ENCODE results near the gene CIAO2B. TPM values are rescaled to one million over a fixed set of nuclear protein-coding genes. Genes with fewer than 3 reads are reported as not detected.
A peak's percentile ranks its signal among the peaks of the same experiment; 100 is the strongest.
"Not testable (repeated sequence)": the region's sequence is repeated elsewhere in the genome, so short reads cannot be mapped to it uniquely, and the experiment has no call there.

Gene CIAO2B
- total RNA-seq, 1 experiment from 2014 or later, result 127 TPM

DNA sequence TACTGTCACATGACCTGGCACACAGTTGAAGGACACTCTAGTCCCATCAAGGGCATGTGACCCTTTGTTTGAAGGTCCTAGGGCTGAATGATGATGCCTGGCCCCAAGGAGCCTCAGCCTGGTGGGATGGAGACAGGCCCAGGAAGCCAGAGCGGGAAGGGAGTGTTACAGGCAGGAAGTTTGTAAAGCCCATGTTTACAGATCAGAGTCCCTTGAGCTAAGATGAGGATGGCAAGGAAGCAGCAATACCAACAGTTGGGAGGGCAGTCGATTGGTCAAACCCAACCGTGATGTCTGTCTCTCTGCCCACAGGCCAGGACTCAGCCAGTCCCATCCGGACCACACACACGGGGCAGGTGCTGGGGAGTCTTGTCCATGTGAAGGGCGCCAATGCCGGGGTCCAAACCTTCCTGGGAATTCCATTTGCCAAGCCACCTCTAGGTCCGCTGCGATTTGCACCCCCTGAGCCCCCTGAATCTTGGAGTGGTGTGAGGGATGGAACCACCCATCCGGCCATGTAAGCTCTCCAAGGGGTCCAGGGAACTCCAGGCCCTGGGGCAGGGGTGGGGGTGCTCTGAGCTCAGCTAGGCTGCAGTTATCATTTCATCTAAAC is 3.6 kb upstream of the CIAO2B start:
- DNase-seq (ENCODE audit: low read depth), result no peak

DNA sequence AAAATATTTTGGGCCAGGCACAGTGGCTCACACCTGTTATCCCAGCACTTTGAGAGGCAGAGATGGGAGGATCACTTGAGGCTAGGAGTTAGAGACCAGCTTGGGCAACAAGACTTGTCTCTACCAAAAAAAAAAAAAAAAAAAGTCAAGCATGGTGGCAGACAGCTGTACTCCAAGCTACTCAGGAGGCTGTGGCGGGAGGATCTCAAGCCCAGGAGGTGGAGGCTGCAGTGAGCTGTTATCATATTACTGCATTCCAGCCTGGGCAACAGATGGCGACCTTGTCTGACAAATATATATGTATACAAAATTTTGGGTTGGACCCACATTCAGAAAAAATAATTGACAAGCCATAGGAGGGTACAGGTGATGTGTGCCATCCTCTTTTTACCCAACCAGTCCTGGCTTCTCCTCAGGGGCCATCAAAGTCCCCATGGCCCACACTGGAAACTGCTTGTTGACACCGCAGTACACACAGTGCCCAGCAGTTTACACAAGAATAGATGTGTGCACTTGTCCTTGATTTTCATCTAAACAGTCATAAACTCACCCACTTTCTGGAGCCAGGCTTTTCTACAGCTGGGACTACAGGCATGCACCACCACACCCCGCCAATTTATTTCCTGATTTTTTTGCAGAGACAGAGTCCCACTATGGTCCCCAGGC is 2.8 kb upstream of the CIAO2B start:
- DNase-seq (ENCODE audit: low read depth), result no peak

DNA sequence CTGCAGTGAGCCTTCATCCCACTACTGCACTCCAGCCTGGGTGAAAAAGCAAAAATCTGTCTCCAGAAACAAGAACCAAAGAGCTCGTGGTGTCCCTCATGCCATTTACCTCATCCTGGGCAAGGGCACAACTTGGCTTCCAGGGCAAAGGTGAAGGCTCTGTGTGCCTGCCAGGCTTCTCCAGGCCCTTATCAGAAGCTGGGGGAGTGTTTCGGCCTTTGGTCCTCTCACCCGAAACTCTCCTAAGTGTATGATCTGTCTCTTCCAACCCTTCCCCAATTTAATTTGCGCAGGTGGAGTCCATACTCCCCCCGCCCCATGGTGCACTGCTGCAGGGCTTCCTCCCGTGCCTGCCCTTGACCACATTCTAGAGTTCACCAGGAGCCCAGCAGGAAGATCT is 2.3 kb upstream of the CIAO2B start:
- DNase-seq (ENCODE audit: low read depth), result no peak

DNA sequence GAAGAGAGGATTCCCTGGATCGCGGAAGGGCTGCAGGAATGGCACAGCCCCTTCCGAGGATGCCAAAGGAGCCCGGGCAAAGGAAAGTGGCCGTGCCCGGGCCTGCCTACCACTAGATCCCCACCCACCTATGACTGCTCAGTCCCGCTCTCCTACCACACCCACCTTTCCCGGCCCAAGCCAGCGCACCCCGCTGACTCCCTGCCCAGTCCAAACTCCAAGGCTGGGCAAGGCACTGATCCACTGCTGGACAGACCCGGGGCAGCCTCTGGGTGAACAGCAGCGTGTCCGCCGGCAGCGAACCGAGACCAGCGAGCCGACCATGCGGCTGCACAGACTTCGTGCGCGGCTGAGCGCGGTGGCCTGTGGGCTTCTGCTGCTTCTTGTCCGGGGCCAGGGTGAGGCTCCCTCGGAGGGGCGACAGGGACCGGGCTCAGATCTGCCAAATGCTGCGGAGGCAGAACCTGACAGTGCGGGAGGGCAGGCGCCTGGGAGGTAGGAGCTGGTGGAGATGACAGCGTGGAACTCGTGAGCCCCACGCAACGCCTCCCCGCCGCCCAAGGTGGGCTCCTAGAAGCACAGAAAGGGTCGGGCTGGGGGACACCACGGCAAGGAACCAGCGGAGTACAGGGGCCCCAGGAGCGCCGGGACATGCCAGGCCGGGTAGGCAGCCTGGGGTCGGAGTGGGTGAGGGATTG is 1.3 kb upstream of the CIAO2B start, which contains the start of gene CES2:
CES2 (plus strand) TSS at position 203 of the 698 bp plus-strand sequence; CDS start at position 323, 120 bp downstream.
- peak; percentile 41 for DNase-seq (ENCODE audit: low read depth)

DNA sequence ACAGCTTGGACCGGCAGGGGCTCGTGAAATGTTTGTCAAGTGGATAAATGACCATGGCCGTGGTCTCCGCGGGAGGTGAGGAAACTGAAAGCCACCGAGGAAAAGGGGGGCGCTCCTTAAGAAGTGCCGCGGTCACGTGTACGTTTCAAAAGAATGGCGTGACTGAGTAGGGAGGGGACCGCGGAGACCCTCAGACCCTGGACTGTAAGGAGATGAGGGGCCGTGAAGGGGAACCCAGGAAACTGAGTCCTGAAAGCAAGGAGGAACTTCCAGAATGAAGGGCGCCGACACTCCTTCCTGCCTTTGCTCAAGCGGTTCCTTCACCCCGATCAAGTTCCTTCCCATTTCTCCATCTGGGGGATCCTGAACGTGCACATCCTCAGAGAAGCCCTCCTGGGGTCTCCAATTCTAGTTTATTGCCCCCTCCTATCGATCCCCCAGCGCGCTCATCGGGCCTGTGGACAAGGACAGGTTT is 674 bp upstream of the CIAO2B start:
- DNase-seq (ENCODE audit: low read depth), result not testable (repeated sequence)

DNA sequence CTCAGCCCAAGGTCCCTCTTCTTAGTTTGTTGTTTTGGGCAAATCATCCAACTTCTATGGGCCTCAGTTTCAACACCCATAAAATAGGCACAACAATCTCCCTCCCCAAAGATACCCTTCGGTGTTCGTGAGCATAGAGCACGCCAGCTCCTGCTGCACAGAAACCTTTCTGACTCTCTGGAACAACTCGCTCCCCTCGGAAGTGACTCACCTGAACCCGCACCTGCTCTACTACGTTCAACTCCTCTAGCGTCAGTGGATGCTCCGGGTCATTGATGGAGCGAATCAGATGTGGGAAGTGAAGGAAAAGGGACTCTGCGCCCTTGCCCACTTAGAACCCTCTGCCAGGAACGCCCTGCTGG is 445 bp downstream of the CIAO2B start:
- DNase-seq (ENCODE audit: low read depth), result no peak

DNA sequence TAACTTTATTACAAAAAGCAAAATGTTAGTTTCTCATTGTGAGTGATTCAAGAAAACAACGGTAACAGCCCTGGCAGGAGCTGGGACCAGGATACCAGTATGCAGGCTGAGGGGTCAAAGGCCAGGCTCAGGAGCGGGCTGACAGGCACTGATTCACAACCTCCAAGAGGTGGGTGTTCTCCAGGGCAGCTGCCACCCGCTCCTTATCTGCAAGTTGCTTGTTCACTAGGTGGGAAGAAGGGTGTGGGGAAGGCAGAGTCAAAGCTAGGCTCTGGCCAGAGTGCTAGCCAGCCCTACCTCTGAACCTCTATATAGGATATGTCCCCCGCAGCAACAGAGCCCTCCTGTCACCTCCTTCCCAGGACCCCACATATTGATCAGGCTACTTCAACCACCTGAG is 2.1 kb downstream of the CIAO2B start:
- no peak for DNase-seq (ENCODE audit: low read depth)

DNA sequence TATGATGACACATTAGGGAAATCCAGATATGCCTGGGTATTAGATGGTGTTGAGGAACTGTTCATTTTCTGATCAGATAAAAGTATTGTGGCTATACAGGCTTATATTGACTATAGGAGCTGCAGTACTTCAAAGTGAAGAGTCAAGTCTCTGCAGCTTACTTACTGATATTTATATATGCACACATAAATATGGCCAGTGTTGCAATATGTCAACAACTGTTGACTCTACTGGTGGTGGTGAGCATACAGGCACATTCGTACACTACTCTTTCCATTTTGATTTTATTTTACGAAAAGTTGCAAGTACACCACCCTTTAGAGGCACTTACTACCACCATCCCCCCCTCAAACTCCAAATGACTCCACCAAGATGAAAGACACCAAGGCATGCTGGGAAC is 2.5 kb downstream of the CIAO2B start:
- no peak for DNase-seq (ENCODE audit: low read depth)

DNA sequence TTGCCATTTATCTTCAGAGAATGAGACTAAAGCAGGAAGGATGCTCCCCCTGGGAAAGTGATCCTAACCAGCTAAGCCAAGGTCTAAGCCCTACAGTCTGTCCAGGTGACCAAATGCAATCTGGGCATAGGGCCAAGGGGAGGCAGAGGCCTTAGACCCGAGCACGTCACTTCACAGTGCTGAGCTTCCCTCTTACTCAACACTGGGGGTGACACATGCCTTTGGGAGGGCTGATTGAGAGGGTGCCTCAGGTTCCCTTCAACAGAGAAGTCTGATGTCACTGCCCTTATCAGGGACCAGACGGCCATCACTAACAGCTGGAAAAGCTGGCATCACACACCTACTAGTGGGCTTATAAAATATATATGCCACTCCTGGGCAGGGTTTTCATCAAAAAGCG is 4.0 kb downstream of the CIAO2B start:
- peak; percentile 72 for DNase-seq (ENCODE audit: low read depth)

DNA sequence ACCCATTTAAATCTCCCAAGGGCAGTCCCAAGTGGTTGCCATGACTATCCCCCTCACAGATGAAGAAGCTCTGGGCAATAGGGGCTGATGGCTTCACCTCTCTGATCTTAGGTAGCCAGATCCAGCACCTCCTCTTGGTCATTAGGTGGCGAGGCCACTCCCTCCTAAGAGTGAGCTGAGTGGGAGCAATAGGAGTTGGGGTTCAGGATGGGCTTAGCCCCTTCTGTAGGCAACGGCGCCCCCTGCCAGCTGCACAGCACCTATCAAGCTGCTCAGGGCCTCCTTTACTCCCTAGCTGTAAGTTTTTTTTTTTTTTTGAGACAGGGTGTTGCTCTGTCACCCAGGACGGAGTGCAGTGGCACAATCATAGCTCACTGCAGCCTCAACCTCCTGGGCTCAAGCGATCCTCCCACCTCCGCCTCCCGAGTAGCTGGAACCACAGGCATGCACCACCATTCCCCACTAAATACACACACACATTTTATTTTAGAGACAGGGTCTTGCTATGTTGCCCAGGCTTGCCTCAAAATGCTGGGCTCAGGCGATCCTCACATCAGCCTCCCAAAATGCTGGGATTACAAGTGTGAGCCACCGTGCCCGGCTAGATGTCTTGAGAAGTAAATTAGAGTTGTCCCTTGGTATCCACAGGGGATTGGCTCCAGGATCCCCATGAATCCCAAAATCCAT is 5.4 kb downstream of the CIAO2B start:
- DNase-seq (ENCODE audit: low read depth), result peak; percentile 63

DNA sequence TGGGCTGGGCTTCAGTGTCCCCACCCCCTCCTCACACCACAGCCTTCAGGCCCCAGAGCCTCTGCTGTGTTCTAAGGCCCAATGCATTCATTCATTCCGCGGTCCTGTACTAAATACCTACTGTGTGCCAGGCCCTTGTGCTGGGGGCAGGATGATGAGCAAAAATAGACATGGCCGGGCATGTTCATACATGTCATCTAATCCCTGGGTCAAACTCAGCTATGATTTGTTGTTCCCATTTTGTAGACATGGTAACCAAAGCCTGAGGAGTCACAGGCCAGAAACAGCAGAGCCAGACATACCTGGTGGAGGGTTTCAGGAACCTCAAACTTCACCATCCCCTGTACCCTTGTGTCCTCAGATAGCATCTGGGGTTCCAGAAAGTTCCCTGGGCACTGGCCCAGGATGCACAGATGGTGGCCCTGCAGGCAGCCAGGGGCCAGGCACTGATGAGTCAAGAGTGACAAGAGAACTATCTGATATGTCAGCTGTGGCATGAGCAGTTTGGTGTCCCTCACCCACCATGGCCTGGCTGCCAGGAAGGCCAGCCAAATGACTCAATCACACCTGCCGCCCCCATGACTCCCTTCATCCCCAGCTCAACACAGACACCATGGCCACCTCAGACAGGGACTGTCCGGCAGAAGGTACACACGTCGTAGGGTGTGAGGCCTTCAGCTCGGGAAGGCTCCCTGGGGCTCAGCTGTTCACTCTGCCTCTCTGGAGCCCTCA is 6.1 kb downstream of the CIAO2B start:
- peak; percentile 54 for DNase-seq (ENCODE audit: low read depth)

DNA sequence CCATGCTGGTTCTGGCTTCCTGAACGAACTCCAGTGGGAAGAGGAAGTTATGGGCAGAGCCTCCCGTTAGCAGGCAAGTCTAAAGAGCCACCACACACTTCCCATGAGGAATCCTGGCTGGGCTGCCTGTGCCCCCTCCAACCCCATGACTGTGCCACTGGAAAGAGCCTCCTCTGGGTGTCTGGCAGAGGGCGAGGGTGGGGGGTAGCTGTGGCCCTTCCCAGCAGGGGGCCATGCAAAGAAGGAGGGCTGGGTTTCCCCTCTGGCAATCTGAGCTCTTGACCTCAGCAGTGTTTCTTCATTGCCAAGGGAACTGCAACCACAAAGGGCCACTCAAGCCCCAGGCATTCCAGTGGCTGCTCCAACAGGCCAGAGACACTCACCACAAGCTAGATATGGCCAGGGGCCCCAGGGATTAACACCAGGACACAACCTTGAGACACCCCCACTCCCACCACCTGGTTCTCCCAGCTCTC is 7.2 kb downstream of the CIAO2B start:
- peak; percentile 95 for DNase-seq (ENCODE audit: low read depth)

DNA sequence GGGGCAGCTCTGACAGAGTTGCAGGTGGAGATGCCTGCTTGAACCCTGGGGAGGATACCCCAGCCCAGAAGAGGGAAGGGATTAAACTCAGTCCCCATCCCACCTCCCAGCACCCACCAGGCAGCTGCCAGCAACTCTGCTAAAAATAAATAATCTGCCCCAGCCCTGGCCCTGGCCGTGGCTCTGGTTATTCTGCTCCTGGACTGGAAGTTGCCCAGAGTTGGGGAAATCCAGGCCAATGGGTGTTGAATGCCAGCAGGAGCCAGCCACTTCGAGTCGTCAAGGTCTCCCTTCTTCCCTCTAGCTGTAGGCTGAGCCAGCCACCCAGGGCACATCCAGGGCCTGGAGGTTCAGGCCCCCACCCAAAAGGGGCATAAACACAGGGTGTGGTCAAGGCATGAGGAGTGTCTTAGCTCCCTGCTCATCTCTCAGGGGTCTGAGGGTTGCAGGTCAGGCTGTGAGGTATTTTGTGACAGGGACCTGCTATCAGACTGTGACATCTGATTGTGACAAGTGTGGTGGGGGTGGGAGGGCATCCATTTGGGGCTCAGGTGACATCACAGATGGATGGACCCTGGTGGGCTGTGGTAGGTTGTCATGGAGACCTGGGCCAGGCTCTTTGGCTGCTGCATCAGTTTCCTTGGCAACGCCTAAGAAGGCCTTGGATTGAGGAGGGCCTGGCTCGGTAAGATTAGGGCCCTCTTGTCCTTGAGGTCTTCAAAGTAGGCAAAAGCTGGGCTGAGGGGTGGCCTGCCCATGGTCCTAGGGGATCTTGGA is 7.8 kb downstream of the CIAO2B start:
- peak; percentile 37 for DNase-seq (ENCODE audit: low read depth)

DNA sequence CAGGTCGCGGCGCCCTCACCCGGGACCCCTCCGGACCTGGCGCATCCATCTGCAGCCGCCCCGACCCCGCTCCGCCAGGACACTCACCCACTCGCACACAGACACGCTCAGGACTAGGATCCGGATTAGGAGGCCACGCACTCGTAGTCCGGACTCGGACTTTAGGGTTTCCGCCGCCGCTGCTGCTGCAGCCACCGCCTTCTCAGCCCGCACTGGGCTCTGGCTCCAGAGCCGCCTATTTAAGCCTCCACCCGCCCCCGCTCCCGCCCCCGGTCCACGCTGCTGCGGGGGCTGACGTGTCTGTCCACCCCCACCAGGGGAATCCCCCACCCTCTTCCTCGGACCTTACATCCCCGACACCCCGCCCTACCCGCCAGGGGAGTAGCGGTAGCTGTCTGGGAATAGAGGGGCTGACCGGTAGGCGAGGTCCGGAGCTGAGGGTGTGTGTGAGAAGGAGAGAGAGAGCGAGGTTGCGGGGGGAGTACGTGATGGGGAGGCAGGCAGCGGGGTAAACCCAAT is 8.8 kb downstream of the CIAO2B start, which contains the start of gene RRAD:
RRAD (minus strand) TSS at position 214 of the 519 bp plus-strand sequence. CDS start 356 bp downstream, outside the sequence.
- DNase-seq (ENCODE audit: low read depth), result peak; percentile 63

DNA sequence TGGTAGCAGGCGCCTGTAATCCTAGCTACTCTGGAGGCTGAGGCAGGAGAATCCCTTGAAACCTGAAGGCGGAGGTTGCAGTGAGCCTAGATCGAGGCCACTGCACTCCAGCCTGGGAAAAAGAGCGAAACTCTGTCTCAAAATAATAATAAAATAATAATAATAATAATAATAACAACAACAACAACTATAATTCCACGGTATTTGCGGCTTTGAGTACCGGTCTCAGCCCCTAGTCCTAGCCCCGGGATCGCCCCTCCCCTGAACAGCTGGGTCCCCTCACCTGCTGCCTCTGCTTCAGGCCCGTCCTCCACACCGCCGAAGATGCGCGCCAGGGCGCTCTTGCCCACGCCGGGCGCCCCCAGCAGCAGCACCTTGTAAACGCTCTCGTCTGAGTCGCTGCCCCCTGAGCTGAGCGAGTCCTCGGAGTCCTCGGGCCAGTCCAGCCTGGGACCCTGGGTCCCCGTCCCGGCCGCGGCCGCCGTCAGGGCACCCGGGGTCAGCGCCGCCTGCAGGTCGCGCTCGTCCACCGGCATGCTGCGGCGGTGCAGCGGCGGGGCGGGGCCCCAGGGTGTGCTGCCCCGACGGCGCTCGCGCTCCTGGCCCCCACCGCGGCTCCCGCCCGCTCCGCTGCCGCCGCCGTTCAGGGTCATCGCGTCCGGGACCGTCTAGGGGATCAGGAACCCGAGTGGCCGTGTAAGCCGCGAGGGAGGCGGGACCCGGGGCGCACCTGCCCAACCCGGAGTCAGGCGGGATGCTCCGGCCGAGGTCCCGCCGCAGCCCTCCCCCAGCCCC is 9.5 kb downstream of the CIAO2B start:
- peak; percentile 46 for DNase-seq (ENCODE audit: low read depth)

DNA sequence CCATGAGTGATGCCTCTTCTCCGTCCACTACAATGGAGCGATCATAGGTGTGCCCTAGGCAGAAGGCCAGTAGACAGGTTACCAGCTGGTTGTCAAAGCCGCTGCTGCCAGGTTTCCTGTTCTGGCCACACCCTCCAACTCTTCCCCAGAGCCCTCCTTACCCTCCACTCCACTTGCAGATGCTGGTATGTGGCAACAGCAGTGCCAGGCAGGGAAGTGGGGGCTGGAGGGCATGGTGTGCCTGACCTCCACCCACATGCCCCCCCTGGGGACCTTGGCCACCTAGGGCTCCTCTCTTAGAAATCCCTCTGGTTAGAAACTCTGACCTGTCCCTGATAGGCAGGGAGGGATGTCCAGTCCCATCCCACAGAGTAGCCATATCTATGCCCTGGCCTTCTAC is 10.3 kb downstream of the CIAO2B start:
- DNase-seq (ENCODE audit: low read depth), result no peak

DNA sequence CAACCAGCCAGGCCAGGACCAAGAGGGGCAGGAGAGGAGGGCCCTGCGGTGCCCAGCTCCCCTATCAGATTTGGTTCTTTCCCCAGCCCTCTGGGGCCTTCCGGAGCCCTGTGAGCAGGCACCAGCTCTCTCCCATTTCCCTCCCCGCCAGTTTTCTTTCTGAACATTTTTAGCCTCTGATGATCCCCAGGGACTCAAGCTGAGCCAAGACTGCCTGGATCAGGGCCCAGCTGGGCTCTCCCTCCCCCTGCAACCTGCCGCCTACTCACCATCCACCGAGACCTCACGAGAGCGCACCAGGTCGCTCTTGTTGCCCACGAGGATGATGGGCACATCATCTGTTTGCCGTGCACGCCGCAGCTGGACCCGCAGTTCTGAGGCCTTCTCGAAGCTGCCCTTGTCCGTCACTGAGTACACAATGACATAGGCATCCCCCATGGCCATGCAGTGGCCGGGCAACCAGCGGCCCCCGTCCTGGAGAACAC is 10.9 kb downstream of the CIAO2B start:
- peak; percentile 47 for DNase-seq (ENCODE audit: low read depth)

DNA sequence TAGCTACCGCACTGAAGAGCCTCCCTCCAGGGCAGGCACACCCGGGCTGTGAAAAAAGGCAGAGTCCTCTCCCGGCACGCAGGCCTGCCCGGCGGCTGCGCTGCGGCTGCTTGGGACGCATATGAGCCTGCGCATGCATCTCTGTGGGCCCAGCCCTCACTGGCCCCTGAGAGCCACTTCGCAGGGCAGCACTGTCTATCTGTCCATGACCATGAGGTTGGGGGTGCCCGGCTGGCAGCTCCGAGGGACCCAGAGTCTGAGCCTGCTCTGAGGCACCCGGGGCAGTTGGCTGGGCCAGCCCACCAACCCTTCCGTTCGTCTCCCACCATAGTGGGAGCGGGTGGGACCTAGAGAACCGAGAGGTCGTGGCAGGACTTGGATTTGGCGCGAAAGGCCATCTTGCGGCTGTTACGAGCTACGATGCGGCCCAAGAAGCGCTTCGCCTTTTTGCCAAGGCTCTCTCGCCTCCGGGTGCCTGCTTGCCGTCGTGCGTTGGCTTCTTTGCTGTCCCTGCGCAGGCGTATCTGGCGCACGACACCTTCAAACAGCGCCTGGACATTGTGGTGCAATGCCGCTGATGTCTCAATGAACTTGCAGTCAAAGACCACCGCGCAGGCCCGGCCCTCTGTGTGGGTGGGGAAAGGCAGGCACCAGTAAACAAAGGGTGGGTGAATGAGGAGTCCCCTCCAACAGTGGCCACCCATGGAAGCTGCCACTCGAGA is 12.3 kb downstream of the CIAO2B start:
- no peak for DNase-seq (ENCODE audit: low read depth)

Measured in Daoy (cell line).